HG03066 (cell line): ENCODE results near the gene RGS3.

Source experiments
- ATAC-seq: cut with Tn5 transposase; IDR thresholded peaks from one replicate; pipeline ENCODE4 v1.9.1; 2021; ENCODE audit warnings: low read depth; ENCODE audit not compliant: unreplicated experiment

Gene RGS3

DNA sequence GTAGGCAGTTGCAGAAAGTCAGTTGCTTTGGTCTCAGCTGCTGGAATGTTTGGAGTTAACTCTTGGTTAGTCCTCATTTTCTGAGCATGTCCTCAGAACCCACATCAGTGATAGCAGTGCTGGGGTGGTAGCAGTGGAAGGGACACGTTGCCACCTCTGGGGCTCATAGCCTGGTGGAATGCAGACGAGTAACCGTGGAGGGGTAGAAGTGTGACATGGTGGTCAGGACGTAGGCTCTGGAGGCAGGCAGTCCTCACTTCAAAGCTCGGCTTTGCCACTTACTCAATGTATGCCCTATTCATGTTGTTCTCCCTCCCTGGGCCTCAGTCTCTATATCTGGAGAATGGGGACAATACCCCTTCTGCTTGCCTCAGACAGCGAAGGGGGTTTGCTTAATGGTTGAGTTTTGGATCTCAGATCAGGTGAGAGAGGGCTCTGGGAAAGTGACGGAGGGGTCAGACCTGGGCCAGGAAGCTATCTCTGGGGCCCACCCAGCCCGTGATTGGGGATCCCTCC lies 62.8 kb downstream of the RGS3 start:
- no peak for ATAC-seq

DNA sequence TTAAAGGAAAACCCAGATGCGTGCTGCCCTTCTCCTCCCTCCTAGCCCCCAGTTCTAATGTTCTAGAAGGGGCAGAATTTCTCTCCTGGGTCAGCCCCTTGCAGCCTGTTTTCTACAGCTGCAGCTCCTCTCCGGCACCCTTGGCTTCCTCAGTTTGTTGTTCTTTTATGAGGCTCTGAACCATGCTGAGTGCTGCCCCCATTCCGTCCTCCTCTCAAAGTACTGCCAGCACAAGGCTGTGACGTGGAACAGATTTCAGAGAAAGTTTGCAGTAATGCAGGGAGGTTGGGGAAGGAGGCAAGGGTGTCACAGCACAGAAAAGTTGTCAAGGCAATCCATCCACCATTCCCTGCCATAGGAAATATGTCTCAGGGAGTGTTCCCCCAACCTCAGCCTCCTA lies 63.3 kb downstream of the RGS3 start:
- no peak for ATAC-seq

DNA sequence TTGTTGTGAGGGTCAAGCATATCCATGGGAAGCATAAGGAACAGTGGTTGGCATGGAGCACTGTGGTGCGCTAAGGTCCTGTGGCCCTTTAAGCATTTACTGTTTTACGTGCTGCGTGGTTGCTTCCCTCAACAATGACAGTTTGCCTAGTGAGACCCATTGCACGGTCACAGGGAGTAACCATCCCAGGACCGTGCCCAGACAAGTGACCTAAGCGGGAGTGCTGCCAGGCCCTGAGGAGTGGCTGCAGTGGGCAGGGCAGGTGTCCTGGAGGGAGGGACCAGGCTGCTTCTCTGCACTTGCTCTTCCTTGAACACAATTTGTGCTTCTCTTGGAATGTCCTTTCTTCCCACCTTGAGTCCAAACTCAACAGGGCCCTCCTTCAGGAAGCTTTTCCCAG lies 64.6 kb downstream of the RGS3 start:
- no peak for ATAC-seq

DNA sequence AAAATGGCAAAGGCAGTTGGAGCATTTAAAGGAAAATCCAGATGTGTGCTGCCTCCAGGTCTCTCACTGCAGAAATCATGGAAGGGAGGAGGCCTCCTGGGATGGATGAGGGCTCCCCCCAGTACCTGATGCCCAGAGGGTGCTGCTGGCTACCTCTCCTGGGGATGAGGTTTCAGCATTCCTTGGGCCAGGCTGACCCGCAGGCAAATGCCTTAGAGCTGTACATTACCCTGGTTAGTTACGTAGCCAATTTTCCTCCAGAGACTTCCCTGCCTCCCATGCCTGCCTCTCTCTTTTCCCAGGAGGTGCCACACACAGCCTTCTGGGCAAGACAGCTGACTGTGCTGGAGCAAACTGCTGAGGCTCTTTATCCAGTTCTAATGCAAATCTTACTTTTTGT lies 65.3 kb downstream of the RGS3 start:
- ATAC-seq, result no peak

DNA sequence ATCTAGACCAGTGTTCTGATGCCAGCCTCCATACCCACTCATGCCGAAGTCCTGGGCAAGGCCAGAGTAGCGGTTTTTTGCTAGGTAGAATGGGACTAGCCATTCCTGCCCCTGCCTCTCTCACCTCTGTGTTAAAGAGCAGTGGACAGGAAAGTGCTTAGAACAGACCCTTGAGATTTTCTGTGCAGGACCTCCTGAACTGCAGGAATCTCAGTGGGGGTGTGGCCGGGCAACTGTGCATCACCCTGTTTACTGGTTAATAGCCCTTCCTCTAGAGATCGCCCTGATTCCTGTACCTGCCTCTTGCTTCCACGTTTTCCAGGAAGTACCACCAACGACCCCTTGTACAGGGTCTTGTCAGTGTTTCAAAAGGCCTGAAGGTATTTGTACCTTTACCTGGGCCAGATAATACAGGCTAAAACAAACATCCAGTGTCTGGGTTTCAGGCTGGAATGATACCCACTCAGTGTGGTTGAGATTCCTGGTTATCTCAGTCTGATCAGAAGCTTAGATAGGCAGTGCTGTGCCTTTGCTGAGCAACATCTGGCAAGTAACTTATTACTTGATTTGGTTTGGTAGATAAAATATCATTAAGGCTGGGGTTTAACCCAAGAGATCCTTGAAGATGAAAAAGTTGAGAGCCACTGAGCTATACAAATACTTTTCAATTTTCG lies 65.9 kb downstream of the RGS3 start:
- ATAC-seq, result no peak

DNA sequence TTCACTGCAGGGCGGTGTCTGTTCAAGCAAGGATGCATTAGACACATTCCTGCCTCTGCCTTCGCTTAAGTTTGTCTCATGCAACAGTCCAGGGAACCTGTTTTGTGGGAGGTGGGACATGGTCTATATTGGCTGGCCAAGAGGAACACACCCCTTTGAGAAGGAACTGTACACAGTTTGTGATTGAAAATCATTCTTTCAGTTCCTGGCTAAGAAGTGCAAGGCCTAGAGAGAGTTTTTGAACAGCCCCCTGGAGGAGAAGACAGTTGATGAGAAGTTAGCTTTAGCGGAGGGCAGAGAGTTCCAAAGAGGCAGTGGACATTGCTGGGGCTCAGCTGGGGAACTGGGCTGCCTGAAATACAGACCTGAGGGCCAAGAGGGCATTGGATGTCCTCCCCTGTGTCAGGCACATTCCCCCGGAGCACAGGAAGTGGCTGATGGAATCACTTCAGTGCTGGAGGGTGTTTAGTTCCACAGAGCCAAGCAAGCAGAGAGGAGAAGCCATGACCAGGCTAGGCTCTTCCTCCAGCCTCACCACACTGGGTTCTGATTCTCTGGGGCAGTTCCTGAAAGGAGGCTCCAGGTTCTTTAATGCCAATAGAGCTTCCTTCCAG lies 66.6 kb downstream of the RGS3 start:
- no peak for ATAC-seq

DNA sequence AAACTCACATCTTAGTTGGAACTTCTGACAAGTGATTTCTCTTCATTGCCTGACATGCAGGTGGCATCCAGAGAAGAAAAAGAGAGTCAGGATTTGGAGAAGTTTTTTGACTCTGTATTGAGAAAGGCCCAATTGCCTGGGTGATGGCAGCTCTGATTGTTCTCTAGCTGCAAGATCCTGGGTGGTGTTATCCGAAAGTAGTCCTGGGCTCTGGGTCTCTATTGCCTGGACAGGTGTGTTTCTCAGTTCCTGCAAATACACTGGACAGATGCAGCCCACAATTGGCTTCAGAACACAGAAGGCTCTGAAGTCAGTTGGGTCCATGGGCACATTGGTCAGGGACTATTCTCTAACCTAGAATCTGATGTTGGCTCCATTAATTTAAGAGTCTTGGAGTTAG lies 67.4 kb downstream of the RGS3 start:
- ATAC-seq, result no peak

DNA sequence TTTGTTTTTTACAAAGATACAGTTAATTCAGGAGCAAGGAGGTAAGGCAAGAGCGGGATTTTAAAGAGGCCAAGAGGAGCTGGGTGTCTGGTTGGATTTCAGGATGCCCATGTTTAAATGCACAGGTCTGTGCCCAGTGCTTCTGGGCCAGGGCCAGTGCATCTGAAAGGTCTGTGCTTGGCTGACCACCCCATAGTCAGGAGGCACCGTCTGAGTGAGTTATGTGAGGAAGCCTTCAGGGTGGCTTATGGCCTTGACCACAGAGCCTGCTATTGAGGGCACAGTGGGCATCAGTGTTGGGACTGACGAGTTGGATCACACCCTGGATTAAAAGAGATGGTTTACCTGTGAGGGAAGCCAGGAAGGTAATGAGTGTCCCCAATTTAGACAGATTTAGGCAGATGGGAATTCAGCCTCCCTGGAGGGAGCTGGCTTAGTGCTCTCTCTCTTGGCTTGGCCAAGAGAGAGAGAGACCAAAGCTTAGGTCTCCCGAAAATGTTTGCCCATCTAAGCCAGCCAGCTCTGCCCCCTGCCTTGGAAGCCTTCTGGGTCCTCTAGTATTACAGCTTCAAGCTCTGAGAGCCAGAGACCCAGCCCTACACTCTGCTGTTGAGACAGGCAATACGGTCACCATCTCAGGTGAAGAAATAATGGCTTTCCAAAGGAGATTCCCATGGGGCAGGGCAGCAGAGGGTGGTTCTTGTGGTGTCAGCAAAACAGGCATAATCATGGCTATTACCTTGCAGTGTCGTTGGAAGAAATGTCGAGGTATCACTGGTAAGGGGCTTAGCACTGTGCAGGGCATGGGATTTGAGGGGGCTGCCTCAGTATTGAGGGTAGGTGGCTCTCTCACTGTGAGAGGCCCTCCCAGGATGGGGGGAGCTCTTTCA lies 68.6 kb downstream of the RGS3 start:
- no peak for ATAC-seq

DNA sequence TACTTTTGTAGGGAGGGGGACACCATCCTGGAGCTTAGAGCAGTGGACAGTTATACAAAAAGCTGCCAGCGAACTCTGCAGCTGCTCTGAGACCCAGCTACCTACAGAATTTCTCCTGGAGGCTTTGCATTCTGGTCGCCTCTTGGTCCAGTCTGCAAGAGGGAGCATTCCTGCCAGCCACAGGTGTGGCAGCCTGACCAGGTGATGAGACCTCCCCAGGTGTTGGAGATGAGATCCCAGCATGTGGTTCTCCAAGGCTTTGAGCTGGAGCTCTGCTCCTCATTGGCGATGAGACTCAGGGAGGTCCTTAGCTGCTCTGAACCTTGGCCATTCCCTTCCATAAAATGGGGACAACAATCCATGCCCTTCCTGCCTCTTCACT lies 69.3 kb downstream of the RGS3 start:
- no peak for ATAC-seq

DNA sequence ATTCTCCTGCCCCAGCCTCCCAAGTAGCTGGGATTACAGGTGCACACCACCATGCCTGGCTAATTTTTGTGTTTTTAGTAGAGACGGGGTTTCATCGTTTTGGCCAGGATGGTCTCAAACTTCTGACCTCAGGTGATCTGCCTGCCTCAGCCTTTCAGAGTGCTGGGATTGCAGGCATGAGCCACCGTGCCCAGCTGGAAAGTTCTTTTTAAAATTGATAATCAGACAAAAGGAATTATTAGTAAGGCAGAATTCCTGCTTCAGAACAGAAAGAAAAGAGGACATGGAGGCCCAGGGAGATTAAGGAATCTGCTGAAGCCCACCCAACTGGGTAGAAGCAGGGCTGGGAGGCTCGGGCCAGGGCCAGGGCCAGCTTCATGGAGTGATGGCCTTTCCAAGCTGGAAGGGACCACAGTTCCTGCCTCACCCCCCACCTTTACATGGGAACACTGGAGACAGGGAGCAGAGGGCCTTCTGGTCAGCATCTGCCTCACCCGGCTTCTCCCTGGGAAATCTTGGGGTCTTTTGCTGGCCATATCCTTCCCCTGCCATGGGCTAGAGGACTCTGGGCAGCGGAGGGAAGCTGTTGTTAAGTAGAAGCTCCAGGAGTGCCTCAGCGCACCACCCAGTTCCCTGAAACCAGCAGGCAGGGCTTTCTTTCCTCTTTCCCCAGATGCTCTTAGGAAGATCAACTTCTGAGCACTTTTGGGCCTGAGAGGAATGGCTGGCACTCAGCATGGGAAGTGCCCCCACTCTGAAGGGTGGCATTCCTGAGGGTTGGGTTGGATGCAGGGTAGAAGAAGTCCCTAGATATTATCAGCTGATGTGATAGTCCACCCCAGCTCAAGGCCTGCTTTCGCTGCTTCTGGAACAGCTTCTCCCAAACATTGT lies 70.1 kb downstream of the RGS3 start:
- ATAC-seq, result no peak

DNA sequence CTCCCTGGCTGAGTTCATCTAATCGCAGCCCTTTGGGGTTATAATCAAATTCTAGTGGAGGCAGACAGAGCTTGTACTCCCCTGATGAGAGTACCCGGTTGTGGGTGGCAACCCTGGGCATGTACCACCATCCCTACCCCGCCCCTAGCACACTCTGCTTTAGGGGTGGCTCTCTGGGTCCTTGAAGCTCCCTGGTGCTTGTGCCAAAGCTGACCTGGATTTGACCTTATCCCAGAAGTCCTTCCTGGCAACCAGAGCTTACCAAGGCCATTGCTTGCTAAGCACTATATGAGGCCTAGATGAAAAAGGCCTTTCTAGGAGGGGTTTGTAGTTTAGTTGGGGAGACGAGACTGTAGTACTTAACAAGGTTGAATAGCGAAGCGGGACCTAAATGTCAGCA lies 72.2 kb downstream of the RGS3 start:
- no peak for ATAC-seq

DNA sequence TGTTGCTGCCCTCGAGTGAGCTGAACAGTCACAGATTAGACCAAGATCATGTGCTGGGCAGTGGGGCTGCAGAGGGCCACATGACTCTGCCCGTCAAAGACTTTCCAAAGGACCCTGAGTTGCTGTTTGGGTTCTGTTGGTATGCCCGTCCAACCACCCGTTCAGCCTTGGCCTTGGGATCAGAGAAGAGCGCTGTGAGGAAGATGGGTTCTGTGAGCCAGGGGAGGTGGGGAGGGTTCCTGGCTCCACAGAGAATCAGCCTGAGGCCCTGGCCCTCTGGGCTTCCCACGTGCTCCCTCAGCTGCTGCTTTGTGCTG lies 72.6 kb downstream of the RGS3 start:
- no peak for ATAC-seq

DNA sequence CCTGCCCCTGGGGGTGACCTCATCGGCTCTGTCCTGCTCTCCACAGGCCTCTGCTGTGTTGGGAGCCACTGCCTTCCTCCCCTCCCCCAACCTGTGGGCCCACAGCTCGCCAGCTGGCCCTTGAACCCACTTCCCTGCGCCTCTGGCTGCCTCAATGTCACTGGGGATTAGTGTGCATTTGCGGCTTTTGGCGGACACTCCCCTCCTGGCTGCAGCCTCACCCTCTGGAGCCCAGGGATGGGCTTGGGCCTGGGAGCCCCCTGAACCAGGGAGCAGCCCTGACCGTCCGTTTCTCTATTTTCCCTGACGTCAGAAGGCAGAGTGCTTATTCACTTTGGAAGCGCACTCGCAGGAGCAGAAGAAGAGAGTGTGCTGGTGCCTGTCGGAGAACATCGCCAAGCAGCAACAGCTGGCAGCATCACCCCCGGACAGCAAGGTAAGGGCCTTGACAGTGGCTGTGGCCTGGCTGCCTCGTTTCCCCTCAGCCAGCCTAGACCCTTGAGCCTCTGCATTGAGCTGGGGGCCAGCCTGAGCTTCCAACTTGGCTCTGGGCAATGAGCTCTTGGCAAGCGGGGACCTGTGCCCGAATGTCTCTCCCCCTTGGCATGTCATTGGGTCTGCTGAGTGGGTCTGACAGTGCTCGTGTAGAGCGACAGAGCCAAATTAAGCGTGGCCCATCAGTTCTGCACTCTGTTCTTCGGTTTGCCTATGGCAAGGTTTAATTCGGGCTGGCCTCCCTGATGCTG lies 73.1 kb downstream of the RGS3 start:
- ATAC-seq, result no peak

DNA sequence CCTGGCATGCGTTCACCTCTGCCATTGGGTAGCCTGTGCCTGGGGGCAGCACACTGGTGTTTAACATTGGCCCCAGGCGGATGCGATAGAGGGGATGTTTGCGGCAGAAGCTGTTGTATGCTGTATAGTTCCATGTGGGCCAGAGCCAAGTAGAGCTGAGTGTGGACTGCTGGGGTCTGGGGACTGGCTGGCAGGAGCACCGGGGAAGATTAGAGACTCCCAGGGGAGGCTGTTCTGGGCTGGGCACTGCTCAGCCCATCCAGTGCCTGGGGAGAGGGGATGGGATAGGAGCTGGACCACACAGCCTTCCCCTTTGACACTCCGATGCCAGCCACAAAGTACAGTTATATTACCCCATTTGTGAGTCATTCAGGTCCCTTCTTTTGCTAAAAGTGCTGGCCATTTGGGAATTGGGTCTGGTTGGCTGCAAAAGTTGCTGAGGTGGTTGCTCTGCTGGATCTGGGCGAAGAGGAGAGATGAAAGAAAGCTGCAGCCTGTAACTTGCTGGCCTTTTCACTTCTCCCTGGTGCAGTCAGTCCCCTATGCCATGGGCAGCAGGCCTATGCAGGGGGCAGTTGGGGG lies 73.8 kb downstream of the RGS3 start:
- no peak for ATAC-seq

DNA sequence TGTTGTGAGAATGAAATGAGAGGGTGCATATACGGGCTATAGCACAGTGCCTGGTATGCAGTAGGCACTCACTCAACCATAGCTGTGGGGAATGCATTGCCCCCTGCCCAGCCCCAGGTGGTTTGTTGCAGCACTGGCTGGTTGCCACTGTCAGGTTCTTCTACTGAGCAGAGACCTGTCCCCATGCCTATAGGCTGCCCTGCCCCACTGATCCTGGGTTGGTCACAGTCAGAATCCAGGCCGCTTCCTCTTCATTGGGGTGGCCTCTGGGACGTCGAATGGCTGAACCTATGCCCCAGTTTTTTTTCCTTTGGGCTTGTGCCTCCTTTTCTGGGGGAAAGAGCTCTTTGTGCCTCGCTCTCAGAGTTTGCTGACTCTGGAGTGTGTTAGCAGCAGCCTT lies 74.6 kb downstream of the RGS3 start:
- no peak for ATAC-seq

DNA sequence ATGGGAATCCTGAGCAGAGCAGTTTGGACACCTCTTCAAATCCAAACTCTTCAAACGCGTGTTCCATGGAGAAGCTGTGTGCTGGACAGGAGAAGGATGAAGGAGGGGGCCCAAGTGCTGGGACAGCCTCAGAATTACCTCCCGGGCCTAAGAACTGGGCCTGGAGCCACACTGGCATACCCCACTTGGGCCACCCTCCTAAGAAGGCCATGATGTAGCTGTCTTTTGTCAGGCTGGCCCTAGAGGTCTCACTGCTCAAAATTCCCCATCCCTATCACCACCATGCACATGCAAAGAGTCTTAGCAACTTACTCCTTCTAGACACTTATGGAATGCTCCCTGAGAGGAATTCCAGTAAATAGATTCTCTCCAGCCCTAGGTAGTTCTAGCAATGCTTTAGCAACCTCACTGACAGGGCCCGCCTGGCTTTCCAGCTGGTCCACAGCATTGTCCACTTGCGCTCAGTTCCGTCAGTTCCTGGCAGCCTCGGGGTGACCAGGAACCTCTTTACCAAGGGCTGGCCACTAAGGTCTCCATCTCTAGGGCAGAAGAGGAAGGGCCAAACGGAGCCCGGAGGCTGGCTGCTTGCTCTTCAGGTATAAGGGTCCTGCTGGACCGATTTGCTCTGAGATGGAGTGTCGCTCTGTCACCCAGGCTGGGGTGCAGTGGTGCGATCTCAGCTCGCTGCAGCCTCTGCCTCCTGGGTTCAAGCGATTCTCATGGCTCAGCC lies 75.3 kb downstream of the RGS3 start:
- no peak for ATAC-seq

DNA sequence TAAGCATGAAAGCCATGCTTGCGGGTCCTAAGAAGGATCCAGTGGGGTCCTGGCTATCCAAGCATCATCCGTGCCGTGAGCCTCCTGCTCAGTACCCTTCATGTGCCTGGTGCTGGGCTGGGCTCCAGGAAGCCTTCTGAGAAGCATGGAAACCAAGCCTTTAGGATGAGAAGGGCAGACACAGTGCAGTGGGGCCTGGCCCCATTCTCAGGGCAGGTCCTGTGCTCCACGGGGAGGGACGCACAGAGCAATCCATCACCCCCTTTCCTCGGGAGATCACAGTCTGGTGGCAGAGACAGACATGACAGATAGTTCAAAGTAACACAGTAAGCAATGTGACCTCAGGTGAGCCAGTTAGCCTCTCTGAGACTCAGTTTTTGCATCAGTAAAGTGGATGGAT lies 76.9 kb downstream of the RGS3 start:
- ATAC-seq, result no peak

DNA sequence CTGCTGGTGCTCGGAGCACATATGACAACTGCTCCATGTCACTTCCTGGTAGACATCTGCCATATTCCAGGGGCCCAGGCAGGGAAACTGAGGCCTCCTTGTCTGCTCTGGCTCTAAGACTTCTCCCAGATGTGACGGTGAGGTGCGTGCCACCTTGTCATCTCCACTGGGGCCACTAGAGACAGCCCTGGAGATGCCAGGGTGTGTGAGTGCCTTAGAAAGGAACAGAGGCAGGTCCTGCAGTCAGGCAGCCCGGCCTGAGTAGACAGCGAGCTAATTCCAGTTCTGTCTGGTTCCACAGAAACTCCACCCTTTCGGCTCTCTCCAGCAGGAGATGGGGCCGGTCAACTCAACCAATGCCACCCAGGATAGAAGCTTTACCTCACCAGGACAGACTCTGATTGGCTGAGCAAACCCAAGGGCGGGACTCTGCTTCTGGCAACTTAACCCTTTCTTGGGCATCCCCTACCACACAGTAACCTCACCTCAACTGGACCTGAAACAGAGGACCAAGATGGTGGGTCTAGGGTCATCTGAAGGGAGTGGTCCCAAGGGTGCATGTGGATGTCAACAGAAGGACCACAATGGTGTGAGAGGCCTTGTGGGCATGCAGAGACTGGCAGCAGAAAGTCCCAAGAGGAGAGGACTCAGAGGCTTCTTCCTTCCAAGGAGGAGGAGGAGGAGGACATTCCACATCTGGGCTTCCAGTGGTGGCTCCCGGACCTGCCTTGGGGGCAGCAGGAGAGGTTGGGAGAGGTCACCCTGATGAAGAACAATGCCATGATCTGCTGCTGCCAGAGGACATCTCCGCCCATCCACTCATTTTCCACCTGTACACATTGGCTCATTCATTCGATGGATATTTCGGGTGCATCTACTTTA lies 77.7 kb downstream of the RGS3 start:
- ATAC-seq, result no peak
